HG02973 (cell line): ENCODE results near the gene GIMD1.

Experiments
- ATAC-seq: cut with Tn5 transposase; IDR thresholded peaks from one replicate; pipeline ENCODE4 v1.9.1; 2021; ENCODE audit warnings: moderate library complexity; ENCODE audit not compliant: unreplicated experiment

GIMD1 gene

GRCh38 chr4:106315968-106316772 is 52.4 kb downstream of the GIMD1 start, which contains the start of the genes AIMP1 and TBCK:
TSS of gene AIMP1 (plus strand) at chr4:106316550. CDS start at chr4:106325010, 8,460 bp downstream.
TSS of gene TBCK (minus strand) at chr4:106316209. CDS start at chr4:106308960, 7,249 bp downstream.
- ATAC-seq = peak; percentile 83

- ATAC-seq = peak; percentile 24
These were observed 53.1 kb downstream of the GIMD1 start for GRCh38 chr4:106315476-106315967.

GRCh38 chr4:106314960-106315359 is 53.6 kb downstream of the GIMD1 start:
- ATAC-seq = no peak

- no peak for ATAC-seq
These were observed 55.5 kb downstream of the GIMD1 start for GRCh38 chr4:106312997-106313522.

GRCh38 chr4:106312377-106312776 is 56.2 kb downstream of the GIMD1 start:
- no peak for ATAC-seq
